HL-60/S4 treated with phorbol 12-myristate 13-acetate at 8.2 ng/mL for 4 days and 3 days (cell line): ENCODE results near the gene LCE2A.
"Not testable (repeated sequence)": the region's sequence is repeated elsewhere in the genome, so short reads cannot be mapped to it uniquely, and the experiment has no call there.

Experiments
- in situ Hi-C: fragments of 300-500 bp; cut with MboI; formaldehyde crosslinking; loops from 2 replicates; pipeline ENCODE4 v1.15.0; 2022; ENCODE audit warnings: low sequenced_read_pairs

The LCE2A gene, protein sequence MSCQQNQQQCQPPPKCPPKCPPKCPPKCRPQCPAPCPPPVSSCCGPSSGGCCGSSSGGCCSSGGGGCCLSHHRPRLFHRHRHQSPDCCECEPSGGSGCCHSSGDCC

DNA sequence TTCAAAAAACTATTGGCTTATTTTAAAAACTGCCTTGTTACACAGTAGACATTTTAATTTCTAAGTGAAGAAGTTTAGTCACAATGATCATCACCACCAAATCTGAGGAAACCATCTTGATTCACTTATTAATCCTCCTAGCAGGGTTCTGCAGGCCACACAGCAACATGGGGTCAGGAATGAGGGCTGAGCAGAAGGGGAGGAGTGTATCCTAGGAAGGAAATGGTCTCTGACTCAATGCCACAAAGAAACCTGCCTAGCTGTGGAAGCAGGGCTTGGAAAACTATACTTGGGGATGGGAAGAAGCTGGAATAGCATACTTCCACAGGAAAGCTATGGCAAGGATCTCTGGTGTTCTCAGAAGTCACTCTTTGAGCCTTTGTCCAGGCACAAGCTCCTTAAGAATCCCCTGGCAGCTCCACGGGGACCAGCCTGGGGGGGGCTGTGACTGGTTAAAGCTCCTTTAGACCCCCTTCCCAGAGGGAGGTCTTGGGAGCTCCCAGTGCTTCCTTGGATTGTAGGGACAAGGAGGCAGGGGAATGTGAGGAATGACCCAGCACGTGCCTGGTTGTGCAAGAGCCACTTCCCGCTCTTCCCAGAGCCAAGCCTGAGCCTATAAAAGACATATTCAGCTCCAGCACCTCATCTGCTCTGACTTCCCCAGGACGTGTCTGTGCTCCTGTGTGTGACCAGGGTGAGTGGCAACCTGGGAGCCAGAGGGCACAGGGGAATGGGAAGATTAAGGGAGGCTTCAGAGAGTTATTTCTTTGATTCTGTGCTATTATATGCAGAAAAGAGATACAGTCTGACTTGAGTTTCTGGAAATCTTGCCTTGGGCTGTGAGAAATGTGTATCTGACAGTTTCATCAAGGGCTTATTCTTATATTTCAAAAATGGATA is at the start of gene LCE2A:
TSS of gene LCE2A (plus strand) at position 645 of the 900 bp plus-strand sequence. CDS start 557 bp downstream, outside the sequence.
- in situ Hi-C loops: no loop called here

DNA sequence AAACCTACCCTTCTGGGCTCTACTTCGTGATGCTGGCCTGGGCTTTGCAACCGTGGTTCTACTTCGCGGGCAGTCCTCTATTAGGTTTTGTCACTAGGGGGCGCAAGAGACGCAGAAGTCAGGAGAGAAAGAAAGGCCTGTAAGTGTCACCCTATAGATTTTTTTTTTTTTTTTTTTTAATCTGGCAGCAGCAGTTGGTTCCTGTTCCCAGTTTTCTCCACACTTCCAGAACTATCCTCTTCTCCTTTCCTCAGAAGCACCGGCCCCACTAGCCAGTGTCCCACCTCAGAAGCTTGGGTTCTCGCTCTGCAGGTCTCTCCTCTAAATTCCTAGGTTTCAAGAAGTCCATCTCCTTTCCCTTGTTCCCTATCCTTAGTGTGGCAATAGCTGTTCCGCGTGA is 44.0 kb upstream of the LCE2A start:
- in situ Hi-C loops: no loop called here

DNA sequence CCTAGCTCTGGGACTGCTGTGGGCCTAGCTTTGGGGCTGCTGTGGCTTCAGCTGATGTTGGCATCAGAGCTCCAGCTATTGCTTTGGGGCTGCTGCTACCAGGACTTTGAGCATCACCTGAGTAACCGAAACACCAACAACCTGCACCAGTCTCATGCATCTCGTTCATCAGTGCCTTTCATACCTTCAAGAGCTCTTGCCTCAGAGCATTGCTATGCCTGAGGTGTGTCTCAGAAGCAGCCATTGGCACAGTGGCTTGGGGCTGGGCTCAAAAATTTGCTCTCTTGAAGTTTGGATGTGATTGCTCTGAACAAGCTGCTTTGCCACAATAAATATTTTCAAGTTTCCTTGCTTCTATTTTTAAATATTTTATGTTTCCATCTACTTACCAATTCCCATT is 41.7 kb upstream of the LCE2A start:
- in situ Hi-C loops: no loop called here

DNA sequence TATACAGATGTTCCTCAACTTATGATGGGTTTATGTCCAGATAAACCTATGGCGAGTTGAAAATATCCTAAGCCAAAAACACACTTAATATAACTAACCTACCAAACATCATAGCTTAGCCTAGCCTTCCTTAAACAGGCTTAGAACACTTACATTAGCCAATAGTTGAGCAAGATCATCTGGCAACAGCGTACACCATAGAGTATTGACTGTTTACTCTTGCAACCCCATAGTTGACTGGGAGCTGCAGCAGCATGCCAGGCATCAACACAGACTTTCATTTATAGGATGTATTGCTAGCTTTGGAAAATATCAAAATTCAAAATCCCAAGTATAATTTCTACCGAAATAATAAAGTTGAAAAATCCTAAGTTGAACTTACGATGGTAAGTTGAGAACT is 40.5 kb upstream of the LCE2A start:
- in situ Hi-C loops: no loop called here

DNA sequence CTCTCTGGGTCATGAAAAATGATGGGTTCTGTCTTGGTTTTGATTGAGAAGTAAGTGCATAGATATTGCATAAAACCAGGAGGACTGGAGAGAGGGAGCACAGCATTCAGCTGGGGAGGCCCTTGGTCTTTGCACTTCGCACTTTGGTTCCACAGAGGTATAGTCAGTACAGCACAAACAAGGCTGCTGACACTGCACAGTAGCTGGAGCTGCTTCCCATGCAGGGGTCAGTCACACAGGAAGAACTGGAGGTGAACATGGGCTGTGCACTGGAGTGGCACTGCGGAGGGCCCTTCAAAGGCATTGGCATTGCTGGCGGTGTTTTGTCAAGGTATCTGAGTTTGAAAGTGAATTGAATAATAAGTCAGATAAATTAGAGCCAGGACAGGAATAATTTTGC is 39.5 kb upstream of the LCE2A start:
- in situ Hi-C loops: no loop called here

DNA sequence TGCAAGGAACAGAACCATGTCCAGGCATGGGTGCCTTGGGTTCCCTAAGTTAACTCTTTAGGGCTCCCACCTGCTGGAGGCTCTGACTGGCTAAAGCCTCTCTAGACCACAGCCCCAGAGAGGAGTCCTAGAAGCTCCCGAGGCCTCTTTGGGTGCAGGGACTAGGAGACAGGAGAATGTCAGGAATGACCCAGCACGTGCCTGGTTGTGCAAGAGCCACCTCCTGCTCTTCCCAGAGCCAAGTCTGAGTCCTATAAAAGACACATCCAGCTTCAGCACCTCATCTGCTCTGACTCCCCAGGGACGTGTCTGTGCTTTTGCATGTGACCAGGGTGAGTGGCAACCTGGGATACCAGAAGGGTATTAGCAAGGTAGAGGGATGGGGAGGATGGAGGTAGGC is 35.0 kb upstream of the LCE2A start, which contains the start of gene LCE2D:
TSS of gene LCE2D (plus strand) at position 283 of the 400 bp plus-strand sequence. CDS start 726 bp downstream, outside the sequence.
- in situ Hi-C loops: no loop called here

DNA sequence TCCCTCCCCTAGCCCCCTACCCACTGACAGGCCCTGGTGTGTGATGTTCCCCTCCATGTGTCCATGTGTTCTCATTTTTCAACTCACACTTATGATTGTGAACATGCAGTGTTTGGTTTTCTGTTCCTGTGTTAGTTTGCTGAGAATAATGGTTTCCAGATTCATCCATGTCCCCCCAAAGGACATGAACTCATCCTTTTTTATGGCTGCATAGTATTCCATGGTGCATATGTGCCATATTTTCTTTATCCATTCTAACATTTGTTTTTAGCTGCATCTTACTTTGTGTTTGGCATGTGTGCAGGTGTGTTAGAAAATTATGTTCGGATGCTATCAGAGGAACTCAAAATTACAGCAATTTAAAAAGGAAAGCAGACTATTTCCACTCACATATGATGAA is 32.0 kb upstream of the LCE2A start:
- in situ Hi-C loops: not testable (repeated sequence)

DNA sequence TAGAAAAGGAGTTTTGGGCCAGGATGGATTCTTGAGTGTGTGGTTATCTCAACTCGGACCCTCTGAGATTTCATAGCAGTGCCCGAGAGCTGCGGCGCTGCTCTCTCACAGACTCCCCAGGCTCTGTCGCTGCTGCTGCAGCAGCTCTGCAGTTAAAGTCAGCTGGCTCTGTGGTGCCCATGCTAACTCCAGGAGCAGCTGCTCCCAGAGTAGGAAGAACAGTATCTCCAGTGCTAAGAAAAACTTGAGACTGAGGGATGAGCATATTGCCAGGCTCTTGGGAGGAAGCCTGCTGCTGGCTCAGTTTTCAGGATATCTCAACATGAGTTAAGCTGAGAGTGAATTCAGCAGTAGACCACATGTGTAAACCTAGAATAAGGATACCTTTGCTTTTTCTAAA is 30.5 kb upstream of the LCE2A start:
- in situ Hi-C loops: no loop called here

DNA sequence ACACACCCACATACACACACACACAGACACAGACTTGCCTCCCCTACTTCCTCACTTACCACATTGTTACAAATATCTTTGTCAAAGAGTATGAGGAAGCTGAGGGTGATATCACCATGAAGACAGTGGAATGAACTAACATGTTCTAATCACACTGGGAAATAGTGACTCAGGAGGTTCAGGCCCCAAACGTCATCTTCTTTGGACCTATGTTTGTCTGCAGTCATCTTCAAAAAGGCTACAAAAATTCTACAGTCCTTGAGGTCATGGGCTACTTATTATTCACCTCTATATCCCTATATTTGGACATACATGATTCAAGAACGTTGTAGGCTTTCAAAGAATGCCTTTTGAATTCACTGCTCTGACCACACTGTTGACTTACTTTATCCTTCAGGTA is 25.1 kb upstream of the LCE2A start:
- in situ Hi-C loops: no loop called here

DNA sequence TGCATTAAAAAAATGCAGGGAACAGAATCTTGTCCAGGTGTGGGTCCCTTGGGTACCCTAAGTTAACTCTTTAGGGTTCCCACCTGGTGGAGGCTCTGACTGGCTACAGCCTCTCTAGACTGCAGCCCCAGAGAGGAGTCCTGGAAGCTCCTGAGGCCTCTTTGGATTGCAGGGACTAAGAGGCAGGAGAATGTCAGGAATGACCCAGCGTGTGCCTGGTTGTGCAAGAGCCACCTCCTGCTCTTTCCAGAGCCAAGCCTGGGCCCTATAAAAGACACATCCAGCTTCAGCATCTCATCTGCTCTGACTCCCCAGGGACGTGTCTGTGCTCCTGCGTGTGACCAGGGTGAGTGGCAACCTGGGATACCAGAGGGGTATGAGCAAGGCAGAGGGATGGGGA is 23.2 kb upstream of the LCE2A start, which contains the start of gene LCE2C:
TSS of gene LCE2C (plus strand) at position 297 of the 400 bp plus-strand sequence. CDS start 737 bp downstream, outside the sequence.
- in situ Hi-C loops: not testable (repeated sequence)

DNA sequence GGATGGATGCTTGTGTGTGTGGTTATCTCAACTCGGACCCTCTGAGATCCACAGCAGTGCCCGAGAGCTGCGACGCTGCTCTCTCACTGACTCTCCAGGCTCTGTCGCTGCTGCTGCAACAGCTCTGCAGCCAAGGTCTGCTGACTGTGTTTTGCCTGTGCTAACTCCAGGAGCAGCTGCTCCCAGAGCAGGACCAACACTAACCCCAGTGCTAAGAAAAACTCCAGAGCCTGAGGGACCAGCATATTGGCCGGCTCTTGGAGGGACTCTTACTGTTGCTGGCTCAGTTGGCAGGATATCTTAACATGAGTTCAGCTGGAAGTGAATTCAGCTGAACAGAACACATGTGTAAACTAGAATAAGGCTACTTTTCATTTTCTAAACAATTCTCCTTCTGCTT is 18.7 kb upstream of the LCE2A start:
- in situ Hi-C loops: no loop called here

DNA sequence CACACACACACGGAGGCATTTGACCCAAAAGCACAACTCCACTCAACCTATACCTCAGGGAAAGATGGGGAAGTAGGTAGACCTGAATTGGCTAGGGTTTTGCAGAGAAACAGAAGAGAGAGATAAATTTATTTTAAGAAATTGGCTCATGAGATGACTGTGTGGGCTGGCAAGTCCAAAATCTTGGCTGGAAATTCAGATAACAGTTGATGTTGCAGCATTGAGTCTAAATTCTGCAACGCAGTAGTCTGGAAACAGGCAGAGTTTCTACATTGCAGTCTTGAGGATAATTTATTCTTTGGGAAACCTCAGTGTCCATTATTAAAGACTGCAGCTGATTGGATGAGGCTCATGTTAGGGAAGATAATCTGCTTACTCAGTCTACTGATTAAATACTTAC is 16.5 kb upstream of the LCE2A start:
- in situ Hi-C loops: no loop called here

DNA sequence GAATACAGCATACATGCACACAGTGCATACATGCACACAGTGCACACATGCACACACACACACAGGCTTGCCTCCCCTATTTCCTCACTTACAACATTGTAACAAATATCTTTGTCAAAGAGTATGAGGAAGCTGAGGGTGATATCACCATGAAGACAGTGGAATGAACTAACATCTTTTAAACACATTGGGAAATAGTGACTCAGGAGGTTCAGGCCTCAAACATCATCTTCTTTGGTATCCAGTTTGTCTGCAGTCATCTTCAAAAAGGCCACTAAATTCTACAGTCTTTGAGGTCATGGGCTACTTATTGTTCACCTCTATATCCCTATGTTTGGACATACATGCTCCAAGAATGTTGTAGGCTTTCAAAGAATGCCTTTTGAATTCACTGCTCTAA is 14.3 kb upstream of the LCE2A start:
- in situ Hi-C loops: no loop called here

DNA sequence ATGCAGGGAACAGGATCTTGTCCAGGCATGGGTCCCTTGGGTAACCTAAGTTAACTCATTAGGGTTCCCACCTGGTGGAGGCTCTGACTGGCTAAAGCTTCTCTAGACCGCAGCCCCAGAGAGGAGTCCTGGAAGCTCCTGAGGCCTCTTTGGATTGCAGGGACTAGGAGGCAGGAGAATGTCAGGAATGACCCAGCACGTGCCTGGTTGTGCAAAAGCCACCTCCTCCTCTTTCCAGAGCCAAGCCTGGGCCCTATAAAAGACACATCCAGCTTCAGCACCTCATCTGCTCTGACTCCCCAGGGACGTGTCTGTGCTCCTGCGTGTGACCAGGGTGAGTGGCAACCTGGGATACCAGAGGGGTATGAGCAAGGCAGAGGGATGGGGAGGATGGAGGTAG is 12.3 kb upstream of the LCE2A start, which contains the start of gene LCE2B:
TSS of gene LCE2B (plus strand) at position 301 of the 400 bp plus-strand sequence. CDS start 721 bp downstream, outside the sequence.
- in situ Hi-C loops: not testable (repeated sequence)

DNA sequence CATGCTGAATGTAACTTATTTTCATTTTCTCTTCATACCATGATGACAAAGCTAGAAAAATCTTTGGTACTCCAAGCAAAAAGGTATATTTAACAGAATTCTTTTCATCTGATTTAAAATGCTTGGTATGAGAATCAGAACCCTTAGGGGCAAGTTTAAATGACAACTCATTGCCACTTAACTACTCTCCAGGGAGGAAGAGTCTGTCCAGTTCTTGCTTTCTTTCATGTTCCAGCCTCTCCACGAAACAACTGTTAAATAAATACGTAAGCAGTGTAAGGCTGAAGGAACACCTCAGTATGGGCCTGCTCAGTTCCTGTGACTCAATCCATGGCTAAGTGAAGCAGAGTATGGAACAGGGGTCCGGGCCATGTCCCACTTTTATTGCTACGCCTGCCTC is 1.6 kb downstream of the LCE2A start:
- in situ Hi-C loops: no loop called here

DNA sequence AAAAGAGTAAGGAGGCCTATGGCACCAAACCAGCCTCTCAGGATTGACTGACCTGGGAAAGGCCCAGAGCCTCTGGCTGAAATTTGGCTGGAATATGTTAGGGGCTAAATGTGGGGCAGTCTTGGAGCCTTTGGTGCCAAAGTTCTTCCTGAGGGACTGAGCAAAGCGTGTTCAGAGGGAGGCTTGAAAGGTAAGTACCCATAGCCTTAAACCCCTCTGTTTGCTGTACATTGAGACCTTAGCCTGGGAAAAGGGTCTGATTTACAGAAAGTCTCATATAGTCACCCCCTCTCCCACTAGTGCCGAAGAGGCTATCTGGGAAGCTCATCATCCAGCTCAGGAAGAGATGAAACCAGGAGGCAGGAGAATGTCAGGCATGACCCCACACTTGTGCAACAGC is 9.7 kb downstream of the LCE2A start, which contains the start of gene LCE4A:
TSS of gene LCE4A (plus strand) at position 301 of the 400 bp plus-strand sequence. CDS start 916 bp downstream, outside the sequence.
- in situ Hi-C loops: no loop called here

DNA sequence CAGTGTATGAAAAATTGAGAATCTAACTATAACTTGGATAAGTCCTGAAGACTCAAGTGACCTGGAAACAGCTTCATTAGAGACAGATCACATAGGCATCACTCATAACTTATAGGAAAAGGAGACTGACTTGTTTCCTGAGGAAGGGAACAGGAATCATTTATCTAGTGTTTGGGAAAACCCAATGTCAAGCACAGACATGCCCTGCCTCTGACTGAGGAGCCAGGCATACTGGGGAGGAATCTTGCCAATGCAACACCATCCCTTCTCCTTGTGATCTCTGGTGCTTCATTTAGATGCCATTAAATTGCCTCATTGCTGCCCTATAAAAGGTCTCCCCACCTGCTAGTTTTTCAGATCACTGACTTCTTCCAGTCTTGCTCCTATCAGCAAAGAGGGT is 20.1 kb downstream of the LCE2A start:
- in situ Hi-C loops: no loop called here

DNA sequence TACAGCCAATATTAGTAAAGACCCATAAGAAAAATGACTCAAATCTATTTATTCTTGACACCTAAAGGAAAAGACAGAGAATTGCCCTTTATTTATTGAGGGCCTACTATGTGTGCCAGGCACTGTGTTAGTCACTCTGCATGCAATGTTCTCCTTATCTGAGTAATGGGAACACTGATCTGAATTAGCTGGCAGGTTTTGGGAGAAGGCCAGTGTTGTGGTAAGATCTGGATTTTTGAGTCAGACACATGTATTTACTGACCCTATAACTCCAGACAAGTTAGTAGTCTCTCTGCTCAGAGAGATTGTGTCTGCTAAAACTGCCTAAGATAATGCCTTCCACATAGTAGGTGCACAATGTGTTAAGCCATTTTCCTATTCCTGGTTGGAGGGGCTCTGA is 27.1 kb downstream of the LCE2A start:
- in situ Hi-C loops: no loop called here

DNA sequence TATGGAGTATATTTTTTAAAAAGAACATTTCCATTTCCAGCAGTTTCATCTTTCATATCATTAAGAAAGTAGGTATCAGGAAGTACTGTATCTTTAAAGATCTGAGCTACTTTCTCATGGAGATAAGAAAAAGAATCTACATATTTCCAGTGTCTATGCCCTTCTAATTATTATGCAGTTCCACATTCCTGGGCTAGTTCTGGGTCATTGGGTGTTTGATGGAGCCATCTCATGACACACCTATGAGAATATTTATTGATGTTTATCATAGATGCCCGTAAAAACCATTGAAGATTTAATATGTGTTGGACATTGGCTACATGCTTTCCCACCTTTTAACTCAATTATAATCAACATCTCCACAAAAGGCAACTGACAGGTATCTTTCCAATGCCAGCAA is 30.8 kb downstream of the LCE2A start:
- in situ Hi-C loops: no loop called here

DNA sequence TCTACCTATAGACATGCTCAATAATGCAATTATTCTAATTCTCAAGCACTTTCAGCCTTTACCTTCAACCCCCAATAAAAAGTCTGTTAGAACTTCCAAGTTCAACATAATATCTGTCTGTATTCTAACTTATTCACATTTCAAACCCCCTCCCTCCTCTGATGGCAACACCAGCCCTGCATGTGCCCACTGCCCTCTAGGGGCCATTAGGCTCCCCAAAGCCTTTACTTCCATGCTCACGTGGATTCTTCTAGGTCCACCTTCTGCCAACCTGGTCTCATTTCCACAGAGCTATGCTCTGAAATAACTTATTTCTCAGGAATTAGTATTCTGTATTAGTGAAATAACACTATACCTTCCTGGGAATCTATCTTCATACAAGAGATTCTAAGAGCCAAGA is 37.5 kb downstream of the LCE2A start:
- in situ Hi-C loops: no loop called here

DNA sequence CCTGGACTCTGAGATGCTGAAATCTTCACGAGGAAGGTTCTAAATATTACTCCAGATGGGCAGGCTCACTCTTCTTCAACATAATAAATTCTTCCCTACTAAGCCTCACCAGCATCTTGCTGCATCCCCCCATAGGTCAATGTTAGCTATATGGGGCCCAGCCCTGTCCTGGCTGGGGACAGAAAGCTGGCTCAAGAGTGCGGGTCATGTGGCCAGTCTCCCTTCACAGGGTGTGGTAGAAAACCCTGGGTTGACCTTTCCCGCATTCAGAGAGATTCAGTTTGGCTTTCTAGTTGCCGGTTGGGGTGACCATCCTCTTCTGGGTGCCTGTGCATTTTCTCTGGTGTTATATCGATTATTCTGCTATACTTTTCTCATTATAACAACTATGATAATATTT is 39.9 kb downstream of the LCE2A start:
- in situ Hi-C loops: no loop called here

DNA sequence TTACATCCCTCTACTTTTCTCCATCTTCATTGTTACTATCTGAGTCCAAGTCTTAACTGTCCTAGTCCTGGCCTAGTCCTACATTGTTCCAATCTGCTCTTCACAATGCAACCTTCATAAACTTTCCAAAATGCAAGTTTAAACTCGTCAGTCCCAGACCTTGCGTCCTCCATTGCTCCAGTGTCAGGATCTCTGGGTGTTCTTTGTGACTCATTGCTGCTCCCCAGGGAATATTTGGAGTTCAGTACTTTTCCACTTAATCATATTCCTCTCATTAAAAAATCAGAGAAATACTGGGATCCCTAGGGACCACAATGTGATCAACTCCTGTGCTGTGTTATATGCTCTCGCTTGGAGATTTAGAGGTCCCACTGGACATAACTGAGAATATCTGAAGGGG is 41.7 kb downstream of the LCE2A start:
- in situ Hi-C loops: no loop called here
